A673 (cell line): ENCODE data around the gene COPS7A. TPM values are rescaled to one million over a fixed set of nuclear protein-coding genes. Genes with fewer than 3 reads are reported as not detected.

Experiments
- BruUV-seq: library from RNA; stranded (reverse); fragments of 400-500 nt; replicated peaks from 2 replicates; lab custom pipeline; 2021; lab: Mats Ljungman, UMichigan
- CTCF ChIA-PET: fragments of 300-600 bp; sonication (Branson Sonifier 250); formaldehyde crosslinking; loops from one replicate; lab custom pipeline; 2022; ENCODE audit warnings: antibody characterized with exemption; lab: Charles Lee
- POLR2A ChIA-PET: fragments of 300-600 bp; sonication (Branson Sonifier 250); formaldehyde crosslinking; loops from one replicate; lab custom pipeline; 2022; ENCODE audit warnings: antibody characterized with exemption; ENCODE audit not compliant: low non-redundant PET; lab: Charles Lee
- DNase-seq: peaks from one replicate; pipeline ENCODE4 v3.0.0-alpha.2; 2015; ENCODE audit warnings: low spot score
- H3K27ac ChIP-seq: fragments of 200-600 bp; sonication (generic); 2 replicates; pipeline ENCODE4 v1.5.1; 2016; ENCODE audit warnings: mixed run types, low read depth, mild to moderate bottlenecking, mixed read lengths, antibody characterized with exemption, low read length; ENCODE audit not compliant: poor library complexity, severe bottlenecking
- H3K27me3 ChIP-seq: fragments of 200-600 bp; sonication (generic); replicated peaks from 2 replicates; pipeline ENCODE4 v1.6.1; 2017; ENCODE audit warnings: mixed run types, low read depth, mild to moderate bottlenecking, mixed read lengths, antibody characterized with exemption, low read length; ENCODE audit not compliant: insufficient read depth, poor library complexity
- H3K36me3 ChIP-seq: fragments of 200-600 bp; sonication (generic); 2 replicates; pipeline ENCODE4 v1.6.1; 2016; ENCODE audit warnings: mixed run types, mild to moderate bottlenecking, mixed read lengths, antibody characterized with exemption, low read length; ENCODE audit not compliant: insufficient read depth, poor library complexity, severe bottlenecking
- H3K4me1 ChIP-seq: fragments of 200-600 bp; sonication (generic); 2 replicates; pipeline ENCODE4 v1.6.1; 2017; ENCODE audit warnings: mixed run types, mild to moderate bottlenecking, mixed read lengths, antibody characterized with exemption, low read length; ENCODE audit not compliant: insufficient read depth, poor library complexity, severe bottlenecking
- H3K4me3 ChIP-seq: fragments of 200-600 bp; sonication (generic); 2 replicates; pipeline ENCODE4 v1.5.1; 2016; ENCODE audit warnings: low read depth, mixed run types, mild to moderate bottlenecking, mixed read lengths, low read length; ENCODE audit not compliant: poor library complexity, severe bottlenecking
- H3K9me3 ChIP-seq: fragments of 200-600 bp; sonication (generic); 2 replicates; pipeline ENCODE4 v1.6.1; 2016; ENCODE audit warnings: mixed run types, low read depth, mild to moderate bottlenecking, mixed read lengths, antibody characterized with exemption, low read length; ENCODE audit not compliant: poor library complexity, severe bottlenecking
- CTCF ChIP-seq: fragments of 300-800, 200-600 bp; sonication (generic); conservative IDR thresholded peaks from 2 replicates; pipeline ENCODE4 v1.5.1; 2017; ENCODE audit warnings: low read depth, mild to moderate bottlenecking, antibody characterized with exemption, low read length, moderate library complexity, mixed read lengths
- EZH2 ChIP-seq: fragments of 200-600 bp; sonication (generic); IDR thresholded peaks from 2 replicates; pipeline ENCODE4 v1.6.1; 2017; ENCODE audit warnings: borderline replicate concordance, low read depth, mild to moderate bottlenecking, mixed read lengths, antibody characterized with exemption, low read length; ENCODE audit not compliant: poor library complexity, severe bottlenecking
- intact Hi-C: fragments of 100-400 bp; cut with micrococcal nuclease; formaldehyde crosslinking; loops from one replicate; pipeline ENCODE4 v1.10.0; 2022; ENCODE audit not compliant: unreplicated experiment
- total RNA-seq: library from RNA; stranded (reverse); gene quantifications from 2 replicates; pipeline ENCODE4 v1.2.3, GENCODE V29; 2021

COPS7A gene
- total RNA-seq, 1 experiment from 2014 or later, result 67.2 TPM

GRCh38 chr12:6716874-6717437 lies 6.9 kb upstream of the COPS7A start:
- Histone ChIP-seq H3K9me3 (no peaks in the 10 kb centered on the region), H3K27ac (no peak overlapping the region), H3K4me3 (no peak overlapping the region), H3K4me1 (no peaks in the 10 kb centered on the region), H3K27me3 (no peaks in the 10 kb centered on the region), H3K36me3 (no peaks in the 10 kb centered on the region)
- intact Hi-C loops, result no loop called here
- TSS peak; percentile 98 for BruUV-seq
- TF ChIP-seq CTCF (no peak), EZH2 (no peak)
- CTCF ChIA-PET, result no interaction called here
- POLR2A ChIA-PET, result interaction anchor here (0.6 kb wide), 1 partner anchor 106 kb away, joined by 3 read pairs; no protein-coding TSS in a partner anchor
- DNase-seq, result no peak

DNA sequence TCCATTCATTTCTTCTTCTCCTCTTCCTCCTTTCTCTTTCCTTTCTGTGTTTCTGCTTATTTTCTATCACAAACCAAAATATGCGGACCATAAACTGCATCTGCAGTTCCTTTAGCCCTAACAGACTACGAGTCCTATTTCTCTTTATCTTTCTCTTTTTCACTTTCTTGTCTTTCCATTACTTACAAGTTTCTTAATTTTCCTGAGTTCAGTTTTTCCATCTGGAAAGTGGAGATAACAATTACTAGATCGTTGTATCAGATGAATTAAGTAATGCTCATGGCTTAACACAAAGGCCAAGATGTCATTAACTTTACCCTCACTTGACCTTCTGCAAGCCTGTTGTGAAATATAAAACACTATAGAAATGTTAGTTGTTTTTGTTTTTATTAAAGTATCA lies 983 bp upstream of the COPS7A start:
- Histone ChIP-seq H3K27ac (peak overlapping the region; percentile 87), H3K4me1 (peaks cover 10% of the 10 kb centered on the region), H3K4me3 (peak overlapping the region; percentile 56), H3K9me3 (no peaks in the 10 kb centered on the region), H3K27me3 (no peaks in the 10 kb centered on the region), H3K36me3 (peaks cover 3% of the 10 kb centered on the region)
- TF ChIP-seq CTCF, result no peak
- no peak for TF ChIP-seq EZH2
- no TSS peak for BruUV-seq
- DNase-seq, result no peak
- ChIA-PET POLR2A (interaction anchor here (1.2 kb wide), 1 partner anchor 189 kb away, joined by 3 read pairs; the partner anchor contains the start of gene GAPDH), CTCF (no interaction called here)
- intact Hi-C loops, result loop anchor here (2.0 kb wide), 1 partner anchor 34 kb away; the partner anchor contains the start of gene ZNF384

GRCh38 chr12:6724409-6724797 lies 557 bp downstream of the COPS7A start:
- CTCF ChIA-PET, result interaction anchor here (0.6 to 0.9 kb wide), 3 partner anchors 14 to 154 kb away, joined by 3 read pairs; no protein-coding TSS in a partner anchor
- intact Hi-C loops, result loop anchor here (1.0 kb wide), 1 partner anchor 40 kb away; no protein-coding TSS in a partner anchor
- H3K27ac ChIP-seq, result peak overlapping the region; percentile 87
- POLR2A ChIA-PET, result interaction anchor here (0.7 to 1.2 kb wide), 4 partner anchors 8 to 190 kb away, joined by 3 to 20 read pairs (median 4); partner anchors contain the start of genes GAPDH, PTMS and ZNF384
- no peak for DNase-seq
- no peaks in the 10 kb centered on the region for H3K27me3 ChIP-seq
- BruUV-seq, result TSS peak; percentile 75
- peaks cover 10% of the 10 kb centered on the region for H3K4me1 ChIP-seq
- peak overlapping the region; percentile 56 for H3K4me3 ChIP-seq
- TF ChIP-seq EZH2 (no peak), CTCF (no peak)
- peaks cover 12% of the 10 kb centered on the region for H3K36me3 ChIP-seq
- H3K9me3 ChIP-seq, result no peaks in the 10 kb centered on the region
